Pancreas (tissue), 10 donors: ENCODE results near the gene LRIT3. TPM values are rescaled to one million over a fixed set of nuclear protein-coding genes. Genes with fewer than 3 reads are reported as not detected.
A peak's percentile ranks its signal among the peaks of the same experiment; 100 is the strongest.

Experiments used
- ATAC-seq, 4 donors: fragments of 200-7000 bp; cut with Tn5 transposase; one replicate each; pipeline versions ENCODE4 v1.8.0 to v1.9.1; 2020; ENCODE audit warnings: mild to moderate bottlenecking in 4 of 4, moderate library complexity in 4 of 4
- DNase-seq, 6 donors: peaks; one replicate each; pipeline ENCODE4 v3.0.0-alpha.2; 2020
- FAIRE-seq: peaks from 2 replicates; lab custom pipeline; 2012; peaks lifted over from hg19 to GRCh38; lab: Jason Lieb, UNC
- H3K27ac ChIP-seq, 4 donors: fragments of 200-600 bp; sonication (generic); 1 replicate in 3 of 4; 2 replicates in 1 of 4; pipeline versions ENCODE4 v1.5.0 to v1.8.0; 2020
- H3K27me3 ChIP-seq, 4 donors: fragments of 200-600 bp; one replicate each; pipeline ENCODE4 v1.8.0; 2021
- H3K36me3 ChIP-seq, 3 donors: fragments of 200-600 bp; sonication (generic) in 1 of 3; one replicate each; pipeline versions ENCODE4 v1.5.0 to v1.8.0; 2020 to 2021
- H3K4me1 ChIP-seq, 3 donors: fragments of 200-600 bp; one replicate each; pipeline ENCODE4 v1.8.0; 2021
- H3K4me3 ChIP-seq, 4 donors: fragments of 200-600 bp; sonication (generic) in 2 of 4; one replicate each; pipeline versions ENCODE4 v1.5.0 to v1.8.0; 2020 to 2021
- H3K9me3 ChIP-seq, 4 donors: fragments of 200-600 bp; one replicate each; pipeline ENCODE4 v1.8.0; 2021
- CTCF ChIP-seq, 4 donors: fragments of 200-600 bp; sonication (generic) in 3 of 4; IDR thresholded peaks; one replicate each; pipeline versions ENCODE4 v1.5.0 to v1.8.0; 2021; ENCODE audit warnings: antibody characterized with exemption in 4 of 4
- WGBS, 2 donors: extraction: QIAGEN DNeasy Blood & Tissue Kit; methylation state at CpG; one replicate each; pipeline ENCODE4 v1.1.7; 2013; 5-methylcytosine and 5-hydroxymethylcytosine counted together
- intact Hi-C, 3 donors: fragments of 100-400 bp; cut with DNase I; formaldehyde crosslinking; loops; one replicate each; pipeline versions ENCODE4 v1.11.1 to v1.14.2; 2022
- polyA plus RNA-seq, 2 donors: library from polyadenylated mRNA; stranded (reverse); fragments of 200-250 nt; gene quantifications; one replicate each; pipeline ENCODE4 v1.2.3, GENCODE V29; 2013
- total RNA-seq, 6 donors: library from RNA; stranded (reverse); fragmentation: NEBNext Ultra II Directional in 4 of 6; extraction: Animal tissue kit (Norgen Biotek cat#: 25700) in 4 of 6; gene quantifications; one replicate each; pipeline versions ENCODE4 v1.2.1 to v1.2.4, GENCODE V29; 2021 to 2023
- donor health status: healthy with polysubstance abuse.
- donor health status: DM: no; HTN: no; CAD: no; lungs with moderate emphysema.
- donor health status: DM: no; HTN: no; CAD: no.
- donor health status: control.
- donor health status: control.
- donor health status: Bipolar disorder and iron deficiency.
- donor health status: DM: yes; HTN: yes; CAD: no.
- donor health status: DM: no; HTN: no; CAD: no.
- donor health status: DM: no; HTN: no; CAD: no.
- donor health status: DM: yes; HTN: yes; CAD: no.

The LRIT3 gene
- total and polyA plus RNA-seq, 8 donors, result 0.06 to 0.38 (median 0.15) TPM

GRCh38 chr4:109916027-109916409 is 68.1 kb downstream of the LRIT3 start:
- Histone ChIP-seq H3K9me3 (no peaks in the 10 kb centered on the region), H3K27ac (peak overlapping the region in 2 of 4 donors; percentile 85 to 88), H3K4me1 (peaks cover 0 to 25% (median 7%) of the 10 kb centered on the region in 3 donors), H3K4me3 (peak overlapping the region in 2 of 4 donors; percentile 45 to 51), H3K36me3 (no peaks in the 10 kb centered on the region), H3K27me3 (no peaks in the 10 kb centered on the region)
- FAIRE-seq (no peak), ATAC-seq (peak in 2 of 4 donors; percentile 19 to 28), DNase-seq (no peak)
- TF ChIP-seq CTCF (IDR thresholded peaks at IDR 0.05), result no peak
- WGBS, 2 donors, result 23 to 36% methylated on average over 4 of the region's 4 CpGs
- intact Hi-C loops, result no loop called here

- peak overlapping the region in 1 of 4 donors; percentile 42 for H3K27ac ChIP-seq
- H3K4me1 ChIP-seq, result peaks cover 11 to 28% (median 17%) of the 10 kb centered on the region in 3 donors
- 27 to 29% methylated on average over 1 of the region's 1 CpG for WGBS, 2 donors
- no peak for FAIRE-seq
- no peaks in the 10 kb centered on the region for H3K36me3 ChIP-seq
- no peaks in the 10 kb centered on the region for H3K27me3 ChIP-seq
- DNase-seq, result no peak
- H3K4me3 ChIP-seq, result no peak overlapping the region
- intact Hi-C loops, result no loop called here
- no peaks in the 10 kb centered on the region for H3K9me3 ChIP-seq
- no peak for TF ChIP-seq CTCF (IDR thresholded peaks at IDR 0.05)
- ATAC-seq, result peak; percentile 35 to 72 (median 52)
These were observed 73.5 kb downstream of the LRIT3 start for GRCh38 chr4:109921384-109921808.

Other genes with a start within 250 kb of the LRIT3 start
- gene CASP6, start 144.7 kb upstream of the LRIT3 start, total RNA-seq, result 10 to 100 TPM in 3 of 6 donors, 1 to 10 TPM in 3; 6.4 to 18.6 (median 10.1) TPM
- gene CASP6, start 144.7 kb upstream of the LRIT3 start, polyA plus RNA-seq, result 10 to 100 TPM in 1 of 2 donors, 1 to 10 TPM in 1; 9.8 to 14.8 TPM
- gene PLA2G12A, start 118.0 kb upstream of the LRIT3 start, total RNA-seq, result 10 to 100 TPM; 31.0 to 45.4 (median 34.6) TPM
- gene PLA2G12A, start 118.0 kb upstream of the LRIT3 start, polyA plus RNA-seq, result 10 to 100 TPM in 1 of 2 donors, 1 to 10 TPM in 1; 8.4 to 12.0 TPM
- 10 to 100 TPM; 13.0 to 84.9 (median 25.8) TPM for gene CFI, start 46.1 kb upstream of the LRIT3 start, total RNA-seq
- 10 to 100 TPM; 27.9 to 61.8 TPM for gene CFI, start 46.1 kb upstream of the LRIT3 start, polyA plus RNA-seq
- gene GAR1, start 32.3 kb upstream of the LRIT3 start, total RNA-seq, result 1 to 10 TPM; 3.2 to 8.7 (median 6.1) TPM
- gene GAR1, start 32.3 kb upstream of the LRIT3 start, polyA plus RNA-seq, result 10 to 100 TPM; 12.0 to 13.4 TPM
- gene RRH, start 20.1 kb upstream of the LRIT3 start, total RNA-seq, result under 1 TPM in 2 of 6 donors, not detected in 4; 0.16 to 0.18 TPM
- under 1 TPM; 0.09 to 0.15 TPM for gene RRH, start 20.1 kb upstream of the LRIT3 start, polyA plus RNA-seq
- gene EGF, start 64.8 kb downstream of the LRIT3 start, total RNA-seq, result 10 to 100 TPM; 17.8 to 67.2 (median 28.0) TPM
- gene EGF, start 64.8 kb downstream of the LRIT3 start, polyA plus RNA-seq, result 10 to 100 TPM; 12.8 to 17.1 TPM